ENCODE measurements around the gene CSNK1G1.

CSNK1G1 gene

GRCh38 chr15:64216196-64216595 is 139.8 kb downstream of the CSNK1G1 start:
- no peak overlapping the region for H3K4me2 ChIP-seq
- H3K4me1 ChIP-seq = no peaks in the 10 kb centered on the region
- no peak overlapping the region for H3K4me3 ChIP-seq
- H4K20me1 ChIP-seq = no peaks in the 10 kb centered on the region
- no peaks in the 10 kb centered on the region for H3K27me3 ChIP-seq
- TF ChIP-seq Cebpa-rat (IDR thresholded peaks at IDR 0.05) = no peak
- H3K9ac ChIP-seq = no peak overlapping the region
- no peaks in the 10 kb centered on the region for H3K9me3 ChIP-seq
- peaks cover 29% of the 10 kb centered on the region for H3K36me3 ChIP-seq
- no peak overlapping the region for H3K27ac ChIP-seq

GRCh38 chr15:64213646-64214045 is 142.3 kb downstream of the CSNK1G1 start:
- Histone ChIP-seq H3K4me1 (0 out of 2 replicates have a peak, but pooled peaks cover 4% of the 10 kb centered on the region), H3K9me3 (no peaks in the 10 kb centered on the region), H3K4me3 (no peak overlapping the region), H3K9ac (no peak overlapping the region), H3K36me3 (peaks cover 33% of the 10 kb centered on the region), H3K27ac (no peak overlapping the region), H3K27me3 (no peaks in the 10 kb centered on the region), H3K4me2 (no peak overlapping the region), H4K20me1 (no peaks in the 10 kb centered on the region)
- TF ChIP-seq Cebpa-rat (IDR thresholded peaks at IDR 0.05) = no peak

GRCh38 chr15:64211696-64212095 is 144.3 kb downstream of the CSNK1G1 start:
- no peaks in the 10 kb centered on the region for H3K9me3 ChIP-seq
- H3K27ac ChIP-seq = no peak overlapping the region
- H3K4me3 ChIP-seq = no peak overlapping the region
- 0 out of 2 replicates have a peak, but pooled peaks cover 4% of the 10 kb centered on the region for H3K4me1 ChIP-seq
- no peaks in the 10 kb centered on the region for H4K20me1 ChIP-seq
- peaks cover 33% of the 10 kb centered on the region for H3K36me3 ChIP-seq
- no peak overlapping the region for H3K9ac ChIP-seq
- no peak overlapping the region for H3K4me2 ChIP-seq
- no peaks in the 10 kb centered on the region for H3K27me3 ChIP-seq
- no peak for TF ChIP-seq Cebpa-rat (IDR thresholded peaks at IDR 0.05)

- H3K27ac ChIP-seq = no peak overlapping the region
- H3K36me3 ChIP-seq = peaks cover 24% of the 10 kb centered on the region
- H4K20me1 ChIP-seq = no peaks in the 10 kb centered on the region
- no peaks in the 10 kb centered on the region for H3K27me3 ChIP-seq
- 0 out of 2 replicates have a peak, but pooled peaks cover 4% of the 10 kb centered on the region for H3K4me1 ChIP-seq
- TF ChIP-seq Cebpa-rat (IDR thresholded peaks at IDR 0.05) = no peak
- H3K9ac ChIP-seq = no peak overlapping the region
- H3K9me3 ChIP-seq = no peaks in the 10 kb centered on the region
- H3K4me3 ChIP-seq = no peak overlapping the region
- H3K4me2 ChIP-seq = no peak overlapping the region
Measured at GRCh38 chr15:64210371-64210770, 145.6 kb downstream of the CSNK1G1 start.

GRCh38 chr15:64209680-64210334 is 146.2 kb downstream of the CSNK1G1 start:
- Histone ChIP-seq H4K20me1 (no peaks in the 10 kb centered on the region), H3K4me3 (no peak overlapping the region), H3K9me3 (no peaks in the 10 kb centered on the region), H3K4me2 (no peak overlapping the region), H3K36me3 (peaks cover 24% of the 10 kb centered on the region), H3K9ac (no peak overlapping the region), H3K4me1 (0 out of 2 replicates have a peak, but pooled peaks cover 4% of the 10 kb centered on the region), H3K27me3 (no peaks in the 10 kb centered on the region), H3K27ac (no peak overlapping the region)
- TF ChIP-seq Cebpa-rat (IDR thresholded peaks at IDR 0.05) = no peak

- Histone ChIP-seq H3K4me2 (no peak overlapping the region), H3K9me3 (no peaks in the 10 kb centered on the region), H3K27ac (no peak overlapping the region), H3K27me3 (no peaks in the 10 kb centered on the region), H4K20me1 (no peaks in the 10 kb centered on the region), H3K4me3 (no peak overlapping the region), H3K36me3 (peaks cover 40% of the 10 kb centered on the region), H3K4me1 (0 out of 2 replicates have a peak, but pooled peaks cover 4% of the 10 kb centered on the region), H3K9ac (no peak overlapping the region)
- TF ChIP-seq Cebpa-rat (IDR thresholded peaks at IDR 0.05) = no peak
Measured at GRCh38 chr15:64205202-64205601, 150.8 kb downstream of the CSNK1G1 start.

- Histone ChIP-seq H3K36me3 (peaks cover 41% of the 10 kb centered on the region), H3K27ac (no peak overlapping the region)
- TF ChIP-seq Cebpa-rat (IDR thresholded peaks at IDR 0.05) = no peak
Measured at GRCh38 chr15:64197425-64197824, 158.5 kb downstream of the CSNK1G1 start.

GRCh38 chr15:64193971-64194370 is 162.0 kb downstream of the CSNK1G1 start:
- Histone ChIP-seq H3K9ac (no peak overlapping the region), H3K4me1 (no peaks in the 10 kb centered on the region), H3K27ac (no peak overlapping the region), H4K20me1 (no peaks in the 10 kb centered on the region), H3K27me3 (no peaks in the 10 kb centered on the region), H3K4me2 (no peak overlapping the region), H3K4me3 (no peak overlapping the region), H3K9me3 (no peaks in the 10 kb centered on the region), H3K36me3 (peaks cover 16% of the 10 kb centered on the region)
- TF ChIP-seq Cebpa-rat (IDR thresholded peaks at IDR 0.05) = no peak

More at GRCh38 chr15:64197425-64197824, 158.5 kb downstream of the CSNK1G1 start:
- H3K4me1 ChIP-seq = no peaks in the 10 kb centered on the region
- no peaks in the 10 kb centered on the region for H3K9me3 ChIP-seq
- H3K4me3 ChIP-seq = no peak overlapping the region
- no peaks in the 10 kb centered on the region for H4K20me1 ChIP-seq
- no peaks in the 10 kb centered on the region for H3K27me3 ChIP-seq
- no peak overlapping the region for H3K4me2 ChIP-seq
- H3K9ac ChIP-seq = no peak overlapping the region

GRCh38 chr15:64191971-64192830 is 163.8 kb downstream of the CSNK1G1 start:
- Histone ChIP-seq H3K9me3 (no peaks in the 10 kb centered on the region), H4K20me1 (no peaks in the 10 kb centered on the region), H3K4me2 (no peak overlapping the region), H3K4me1 (no peaks in the 10 kb centered on the region), H3K4me3 (no peak overlapping the region), H3K9ac (no peak overlapping the region), H3K36me3 (peaks cover 32% of the 10 kb centered on the region), H3K27me3 (no peaks in the 10 kb centered on the region), H3K27ac (no peak overlapping the region)
- no peak for TF ChIP-seq Cebpa-rat (IDR thresholded peaks at IDR 0.05)

All from BLaER1 (cell line).